ENCODE data around the gene LBHD2. TPM values are rescaled to one million over a fixed set of nuclear protein-coding genes. Genes with fewer than 3 reads are reported as not detected.
A peak's percentile ranks its signal among the peaks of the same experiment; 100 is the strongest.

The LBHD2 gene
- total and polyA plus RNA-seq, 2 donors: 0.19 to 0.75 TPM

DNA sequence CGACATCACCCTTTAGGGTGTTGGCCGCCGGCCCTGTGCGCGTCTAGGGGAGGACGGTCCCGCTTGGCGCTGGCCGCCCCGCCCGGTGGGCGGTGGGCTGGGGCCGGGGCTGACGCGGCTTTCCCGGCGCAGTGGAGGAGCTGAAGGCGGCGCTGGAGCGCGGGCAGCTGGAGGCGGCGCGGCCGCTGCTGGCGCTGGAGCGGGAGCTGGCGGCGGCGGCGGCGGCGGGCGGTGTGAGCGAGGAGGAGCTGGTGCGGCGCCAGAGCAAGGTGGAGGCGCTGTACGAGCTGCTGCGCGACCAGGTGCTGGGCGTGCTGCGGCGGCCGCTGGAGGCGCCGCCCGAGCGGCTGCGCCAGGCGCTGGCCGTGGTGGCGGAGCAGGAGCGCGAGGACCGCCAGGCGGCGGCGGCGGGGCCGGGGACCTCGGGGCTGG lies 42.9 kb downstream of the LBHD2 start:
- Histone ChIP-seq H3K4me1 (ENCODE audit: control insufficient read depth in 2 of 2, insufficient read depth in 2 of 2, low read length in 2 of 2) (peaks cover 13 to 44% of the 10 kb centered on the region in 2 donors), H3K36me3 (ENCODE audit: control insufficient read depth in 2 of 2, insufficient read depth in 2 of 2, low read length in 1 of 2) (peaks cover 0 to 4% of the 10 kb centered on the region in 2 donors), H3K27me3 (ENCODE audit: control insufficient read depth in 2 of 2, insufficient read depth in 1 of 2, low read length in 1 of 2) (peaks cover 11 to 40% of the 10 kb centered on the region in 2 donors), H3K4me3 (ENCODE audit: low read length in 2 of 2) (no peak overlapping the region), H3K9me3 (ENCODE audit: control insufficient read depth in 2 of 2, insufficient read depth in 1 of 2, low read length in 1 of 2) (no peaks in the 10 kb centered on the region), H3K27ac (ENCODE audit: low read depth in 1 of 2, low read length in 1 of 2) (no peak overlapping the region)
- 93% methylated on average over 62 of the region's 62 CpGs for WGBS
- DNase-seq (ENCODE audit: low read depth in 6 of 9, low spot score in 9 of 9): no peak

DNA sequence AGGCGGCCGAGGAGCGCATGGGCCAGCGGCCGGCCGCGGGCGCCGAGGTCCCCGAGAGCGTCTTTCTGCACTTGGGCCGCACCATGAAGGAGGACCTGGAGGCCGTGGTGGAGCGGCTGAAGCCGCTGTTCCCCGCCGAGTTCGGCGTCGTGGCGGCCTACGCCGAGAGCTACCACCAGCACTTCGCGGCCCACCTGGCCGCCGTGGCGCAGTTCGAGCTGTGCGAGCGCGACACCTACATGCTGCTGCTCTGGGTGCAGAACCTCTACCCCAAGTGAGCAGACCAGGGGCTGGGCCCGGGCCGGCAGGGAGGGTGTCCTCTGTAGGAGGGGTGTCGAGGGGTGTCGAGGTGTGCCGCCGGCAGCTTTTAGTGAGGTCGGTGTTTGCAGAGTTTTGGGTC lies 43.3 kb downstream of the LBHD2 start:
- peaks cover 12 to 40% of the 10 kb centered on the region in 2 donors for H3K4me1 ChIP-seq (ENCODE audit: control insufficient read depth in 2 of 2, insufficient read depth in 2 of 2, low read length in 2 of 2)
- 96% methylated on average over 39 of the region's 39 CpGs for WGBS
- no peaks in the 10 kb centered on the region for H3K9me3 ChIP-seq (ENCODE audit: control insufficient read depth in 2 of 2, insufficient read depth in 1 of 2, low read length in 1 of 2)
- H3K4me3 ChIP-seq (ENCODE audit: low read length in 2 of 2): no peak overlapping the region
- H3K36me3 ChIP-seq (ENCODE audit: control insufficient read depth in 2 of 2, insufficient read depth in 2 of 2, low read length in 1 of 2): peaks cover 0 to 4% of the 10 kb centered on the region in 2 donors
- no peak for DNase-seq (ENCODE audit: low read depth in 6 of 9, low spot score in 9 of 9)
- no peak overlapping the region for H3K27ac ChIP-seq (ENCODE audit: low read depth in 1 of 2, low read length in 1 of 2)
- H3K27me3 ChIP-seq (ENCODE audit: control insufficient read depth in 2 of 2, insufficient read depth in 1 of 2, low read length in 1 of 2): peaks cover 8 to 35% of the 10 kb centered on the region in 2 donors

DNA sequence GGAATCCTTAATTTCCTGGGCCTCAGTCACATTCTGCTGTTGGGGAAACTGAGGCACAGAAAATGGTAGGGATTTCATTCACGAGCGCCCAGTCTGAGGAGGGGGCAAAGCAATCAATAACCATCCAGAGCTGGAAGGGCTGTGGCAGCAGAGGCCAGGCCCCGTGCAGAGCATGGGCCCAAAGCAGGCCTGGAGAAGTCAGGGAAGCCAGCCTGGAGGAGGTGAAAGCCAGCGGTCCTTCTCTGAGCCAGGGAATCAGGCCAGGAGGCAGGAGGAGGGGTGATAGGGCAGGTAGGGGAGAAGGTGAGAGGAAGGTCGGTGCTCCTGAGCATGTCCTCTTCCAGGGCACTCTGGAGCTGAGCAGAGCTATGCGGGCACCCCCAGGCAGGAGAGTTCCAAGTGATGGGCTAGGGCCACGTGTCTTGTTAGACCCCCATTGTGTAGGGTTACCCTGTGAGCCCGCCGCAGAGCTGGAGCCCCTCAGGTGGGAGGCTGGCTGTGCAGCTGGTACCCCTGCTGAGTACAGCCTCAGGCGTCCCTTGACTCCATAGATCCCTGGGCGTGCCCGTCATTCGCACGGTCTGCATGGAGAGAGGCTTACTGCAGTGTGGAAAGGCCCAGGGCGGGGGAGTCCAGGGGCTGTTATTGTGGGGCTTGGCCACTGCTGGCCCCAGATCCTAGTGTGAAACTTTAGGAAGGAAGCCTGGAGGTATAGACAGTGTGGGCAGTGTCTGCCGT lies 44.0 kb downstream of the LBHD2 start:
- 95% methylated on average over 16 of the region's 16 CpGs for WGBS
- peaks cover 4 to 28% of the 10 kb centered on the region in 2 donors for H3K27me3 ChIP-seq (ENCODE audit: control insufficient read depth in 2 of 2, insufficient read depth in 1 of 2, low read length in 1 of 2)
- H3K9me3 ChIP-seq (ENCODE audit: control insufficient read depth in 2 of 2, insufficient read depth in 1 of 2, low read length in 1 of 2): no peaks in the 10 kb centered on the region
- H3K36me3 ChIP-seq (ENCODE audit: control insufficient read depth in 2 of 2, insufficient read depth in 2 of 2, low read length in 1 of 2): peaks cover 0 to 4% of the 10 kb centered on the region in 2 donors
- H3K27ac ChIP-seq (ENCODE audit: low read depth in 1 of 2, low read length in 1 of 2): peak overlapping the region in 1 of 2 donors; percentile 3
- DNase-seq (ENCODE audit: low read depth in 6 of 9, low spot score in 9 of 9): no peak
- peaks cover 7 to 34% of the 10 kb centered on the region in 2 donors for H3K4me1 ChIP-seq (ENCODE audit: control insufficient read depth in 2 of 2, insufficient read depth in 2 of 2, low read length in 2 of 2)
- H3K4me3 ChIP-seq (ENCODE audit: low read length in 2 of 2): no peak overlapping the region

DNA sequence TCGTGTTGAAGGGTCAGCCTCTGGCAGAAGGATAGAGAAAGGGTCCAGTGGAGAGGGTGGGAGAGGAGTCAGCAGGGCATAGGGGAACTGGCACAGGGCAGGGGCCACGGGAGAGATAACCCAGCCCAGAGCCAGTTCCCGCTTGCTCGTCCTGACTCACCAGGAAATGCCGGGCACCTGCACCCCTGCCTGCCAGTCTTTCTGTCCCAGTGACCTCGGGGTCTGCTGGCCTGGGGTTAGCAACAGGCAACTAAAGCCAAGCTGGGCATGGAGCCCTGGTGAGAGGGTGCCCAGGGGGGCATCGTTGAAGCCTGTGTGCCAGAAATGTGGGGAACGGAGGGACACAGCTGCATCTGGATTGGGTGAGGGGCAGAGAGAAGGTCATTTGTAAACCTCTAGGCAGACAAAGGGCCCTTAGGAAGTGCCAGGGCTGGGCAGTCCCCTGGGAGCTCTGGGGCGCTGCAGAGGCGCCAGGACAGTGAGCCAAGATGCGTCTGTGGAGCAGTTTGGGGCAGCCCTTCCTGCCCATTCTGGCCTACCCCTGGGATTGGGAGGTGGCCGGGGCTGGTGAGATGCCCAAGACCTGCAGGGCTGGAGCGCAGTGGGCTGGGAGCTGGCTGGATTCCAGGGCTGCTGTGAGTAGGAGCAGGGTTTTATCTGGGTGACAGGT lies 44.8 kb downstream of the LBHD2 start:
- 91% methylated on average over 13 of the region's 13 CpGs for WGBS
- DNase-seq (ENCODE audit: low read depth in 6 of 9, low spot score in 9 of 9): no peak
- Histone ChIP-seq H3K4me3 (ENCODE audit: low read length in 2 of 2) (no peak overlapping the region), H3K36me3 (ENCODE audit: control insufficient read depth in 2 of 2, insufficient read depth in 2 of 2, low read length in 1 of 2) (peaks cover 2 to 4% of the 10 kb centered on the region in 2 donors), H3K27me3 (ENCODE audit: control insufficient read depth in 2 of 2, insufficient read depth in 1 of 2, low read length in 1 of 2) (peaks cover 0 to 22% of the 10 kb centered on the region in 2 donors), H3K27ac (ENCODE audit: low read depth in 1 of 2, low read length in 1 of 2) (no peak overlapping the region), H3K4me1 (ENCODE audit: control insufficient read depth in 2 of 2, insufficient read depth in 2 of 2, low read length in 2 of 2) (peaks cover 5 to 33% of the 10 kb centered on the region in 2 donors), H3K9me3 (ENCODE audit: control insufficient read depth in 2 of 2, insufficient read depth in 1 of 2, low read length in 1 of 2) (no peaks in the 10 kb centered on the region)

DNA sequence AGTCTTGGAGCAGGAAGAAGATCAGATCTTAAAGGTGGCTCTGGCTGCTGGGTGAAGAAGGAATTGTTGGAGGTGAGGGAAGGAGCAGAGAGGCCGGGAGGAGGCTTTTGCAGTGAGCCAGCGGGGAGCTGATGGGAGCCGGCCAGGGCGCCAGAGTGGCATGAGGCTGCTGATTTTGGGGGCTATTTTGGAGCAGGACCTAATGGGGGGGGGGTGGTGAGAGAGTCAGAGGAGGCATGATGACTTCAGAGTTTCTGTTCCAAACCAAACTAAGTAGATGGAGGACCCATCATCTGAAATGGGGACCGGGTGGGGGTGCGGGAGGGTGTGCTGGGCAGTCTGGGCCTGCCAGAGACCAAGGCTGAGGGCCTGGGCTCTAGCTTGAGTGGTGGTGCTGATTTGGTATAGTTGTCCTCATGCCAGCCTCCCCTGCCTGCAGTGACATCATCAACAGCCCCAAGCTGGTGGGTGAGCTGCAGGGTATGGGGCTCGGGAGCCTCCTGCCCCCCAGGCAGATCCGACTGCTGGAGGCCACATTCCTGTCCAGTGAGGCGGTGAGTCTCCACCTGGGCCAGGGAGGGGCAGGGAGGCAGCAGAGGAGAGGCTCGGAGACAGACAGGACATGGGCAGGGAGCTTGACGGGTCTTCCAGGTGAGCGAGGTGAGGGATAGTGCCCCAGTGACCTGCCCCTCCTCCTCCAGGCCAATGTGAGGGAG lies 45.4 kb downstream of the LBHD2 start:
- no peak overlapping the region for H3K27ac ChIP-seq (ENCODE audit: low read depth in 1 of 2, low read length in 1 of 2)
- peaks cover 0 to 26% of the 10 kb centered on the region in 2 donors for H3K4me1 ChIP-seq (ENCODE audit: control insufficient read depth in 2 of 2, insufficient read depth in 2 of 2, low read length in 2 of 2)
- no peak for DNase-seq (ENCODE audit: low read depth in 6 of 9, low spot score in 9 of 9)
- peaks cover 0 to 15% of the 10 kb centered on the region in 2 donors for H3K27me3 ChIP-seq (ENCODE audit: control insufficient read depth in 2 of 2, insufficient read depth in 1 of 2, low read length in 1 of 2)
- H3K4me3 ChIP-seq (ENCODE audit: low read length in 2 of 2): no peak overlapping the region
- no peaks in the 10 kb centered on the region for H3K9me3 ChIP-seq (ENCODE audit: control insufficient read depth in 2 of 2, insufficient read depth in 1 of 2, low read length in 1 of 2)
- WGBS: 96% methylated on average over 12 of the region's 12 CpGs
- peaks cover 4 to 5% of the 10 kb centered on the region in 2 donors for H3K36me3 ChIP-seq (ENCODE audit: control insufficient read depth in 2 of 2, insufficient read depth in 2 of 2, low read length in 1 of 2)

DNA sequence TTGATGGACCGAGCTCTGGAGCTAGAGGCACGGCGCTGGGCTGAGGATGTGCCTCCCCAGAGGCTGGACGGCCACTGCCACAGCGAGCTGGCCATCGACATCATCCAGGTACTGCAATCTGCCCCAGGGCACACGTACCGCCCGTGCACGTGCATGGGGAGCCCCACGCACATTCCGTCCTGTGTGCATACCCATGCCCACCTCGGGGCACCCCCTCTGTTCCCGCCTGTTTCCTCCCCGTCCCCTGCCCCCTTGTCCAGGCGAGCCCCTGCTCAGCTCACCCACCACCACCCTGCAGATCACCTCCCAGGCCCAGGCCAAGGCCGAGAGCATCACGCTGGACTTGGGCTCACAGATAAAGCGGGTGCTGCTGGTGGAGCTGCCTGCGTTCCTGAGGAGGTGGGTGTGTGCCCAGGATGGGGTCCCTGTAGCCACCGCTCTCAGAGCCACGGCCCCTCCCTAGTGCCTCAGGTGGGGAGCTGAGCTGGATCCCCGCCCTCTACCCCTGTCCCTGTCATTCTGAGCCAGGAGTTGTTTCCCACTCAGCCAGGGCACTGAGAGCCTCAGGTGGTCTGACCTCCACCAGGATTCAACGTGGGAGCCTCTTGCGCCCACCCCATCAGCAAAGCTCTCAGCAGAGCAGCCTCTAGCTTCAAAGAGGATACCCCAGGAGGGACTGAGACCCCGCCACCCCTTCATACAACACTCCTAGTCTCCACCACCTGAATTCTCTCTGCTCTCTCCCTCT lies 46.2 kb downstream of the LBHD2 start:
- peaks cover 0 to 21% of the 10 kb centered on the region in 2 donors for H3K4me1 ChIP-seq (ENCODE audit: control insufficient read depth in 2 of 2, insufficient read depth in 2 of 2, low read length in 2 of 2)
- H3K36me3 ChIP-seq (ENCODE audit: control insufficient read depth in 2 of 2, insufficient read depth in 2 of 2, low read length in 1 of 2): peaks cover 4 to 5% of the 10 kb centered on the region in 2 donors
- no peak overlapping the region for H3K4me3 ChIP-seq (ENCODE audit: low read length in 2 of 2)
- H3K9me3 ChIP-seq (ENCODE audit: control insufficient read depth in 2 of 2, insufficient read depth in 1 of 2, low read length in 1 of 2): no peaks in the 10 kb centered on the region
- peaks cover 0 to 7% of the 10 kb centered on the region in 2 donors for H3K27me3 ChIP-seq (ENCODE audit: control insufficient read depth in 2 of 2, insufficient read depth in 1 of 2, low read length in 1 of 2)
- DNase-seq (ENCODE audit: low read depth in 6 of 9, low spot score in 9 of 9): no peak
- H3K27ac ChIP-seq (ENCODE audit: low read depth in 1 of 2, low read length in 1 of 2): no peak overlapping the region
- 96% methylated on average over 26 of the region's 26 CpGs for WGBS

DNA sequence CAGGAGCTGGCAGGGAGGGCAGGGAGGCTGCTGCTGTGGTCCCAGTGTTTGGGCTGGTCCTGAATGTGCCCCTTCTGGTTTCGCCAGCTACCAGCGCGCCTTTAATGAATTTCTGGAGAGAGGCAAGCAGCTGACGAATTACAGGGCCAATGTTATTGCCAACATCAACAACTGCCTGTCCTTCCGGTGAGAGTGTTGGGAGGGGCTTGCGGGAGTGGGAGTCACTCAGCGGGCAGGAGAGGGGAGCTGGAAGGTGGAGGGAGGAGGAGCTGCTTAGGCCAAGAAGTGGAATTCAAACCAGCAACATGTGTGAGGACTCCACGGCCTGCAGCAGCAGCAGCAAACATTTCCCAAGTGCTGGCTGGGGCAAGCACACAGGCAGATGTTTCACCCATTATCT lies 47.0 kb downstream of the LBHD2 start:
- no peak for DNase-seq (ENCODE audit: low read depth in 6 of 9, low spot score in 9 of 9)
- Histone ChIP-seq H3K27ac (ENCODE audit: low read depth in 1 of 2, low read length in 1 of 2) (no peak overlapping the region), H3K4me3 (ENCODE audit: low read length in 2 of 2) (no peak overlapping the region), H3K9me3 (ENCODE audit: control insufficient read depth in 2 of 2, insufficient read depth in 1 of 2, low read length in 1 of 2) (no peaks in the 10 kb centered on the region), H3K27me3 (ENCODE audit: control insufficient read depth in 2 of 2, insufficient read depth in 1 of 2, low read length in 1 of 2) (no peaks in the 10 kb centered on the region), H3K36me3 (ENCODE audit: control insufficient read depth in 2 of 2, insufficient read depth in 2 of 2, low read length in 1 of 2) (peaks cover 4 to 5% of the 10 kb centered on the region in 2 donors), H3K4me1 (ENCODE audit: control insufficient read depth in 2 of 2, insufficient read depth in 2 of 2, low read length in 2 of 2) (peaks cover 0 to 18% of the 10 kb centered on the region in 2 donors)
- WGBS: 94% methylated on average over 8 of the region's 8 CpGs

DNA sequence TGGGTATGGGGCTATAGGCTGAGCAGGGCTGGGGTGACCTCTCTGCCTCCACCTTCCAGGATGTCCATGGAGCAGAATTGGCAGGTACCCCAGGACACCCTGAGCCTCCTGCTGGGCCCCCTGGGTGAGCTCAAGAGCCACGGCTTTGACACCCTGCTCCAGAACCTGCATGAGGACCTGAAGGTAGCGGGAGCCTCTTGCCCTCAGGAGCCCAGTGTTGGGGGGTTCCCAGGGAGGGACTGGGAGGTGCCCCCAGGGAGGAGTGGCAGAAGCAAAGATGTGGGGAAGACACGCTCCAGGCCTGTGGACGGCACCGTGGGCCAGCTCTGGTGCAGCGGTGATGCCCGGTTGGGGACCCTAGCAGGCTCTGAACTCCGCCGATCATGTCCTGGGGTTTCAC lies 47.6 kb downstream of the LBHD2 start:
- no peak overlapping the region for H3K27ac ChIP-seq (ENCODE audit: low read depth in 1 of 2, low read length in 1 of 2)
- H3K27me3 ChIP-seq (ENCODE audit: control insufficient read depth in 2 of 2, insufficient read depth in 1 of 2, low read length in 1 of 2): no peaks in the 10 kb centered on the region
- no peak overlapping the region for H3K4me3 ChIP-seq (ENCODE audit: low read length in 2 of 2)
- WGBS: 96% methylated on average over 9 of the region's 9 CpGs
- H3K4me1 ChIP-seq (ENCODE audit: control insufficient read depth in 2 of 2, insufficient read depth in 2 of 2, low read length in 2 of 2): peaks cover 0 to 16% of the 10 kb centered on the region in 2 donors
- no peak for DNase-seq (ENCODE audit: low read depth in 6 of 9, low spot score in 9 of 9)
- peaks cover 4 to 5% of the 10 kb centered on the region in 2 donors for H3K36me3 ChIP-seq (ENCODE audit: control insufficient read depth in 2 of 2, insufficient read depth in 2 of 2, low read length in 1 of 2)
- no peaks in the 10 kb centered on the region for H3K9me3 ChIP-seq (ENCODE audit: control insufficient read depth in 2 of 2, insufficient read depth in 1 of 2, low read length in 1 of 2)

Data from thymus (tissue), 11 donors.